Ascending aorta (tissue), 2 donors: ENCODE results near the gene AGMAT. TPM values are rescaled to one million over a fixed set of nuclear protein-coding genes. Genes with fewer than 3 reads are reported as not detected.

ENCODE experiments used
- DNase-seq, 2 donors: peaks; one replicate each; pipeline ENCODE4 v3.0.0-alpha.2; 2019; ENCODE audit warnings: low spot score in 2 of 2
- H3K27ac ChIP-seq, 2 donors: fragments of 200-600 bp; sonication (generic); one replicate each; pipeline ENCODE4 v1.5.1; 2016 to 2017; ENCODE audit warnings: mild to moderate bottlenecking in 1 of 2
- H3K27me3 ChIP-seq: fragments of 200-600 bp; sonication (generic); one replicate; pipeline ENCODE4 v1.5.1; 2017
- H3K36me3 ChIP-seq, 2 donors: fragments of 200-600 bp; sonication (generic); one replicate each; pipeline ENCODE4 v1.5.1; 2016
- H3K4me1 ChIP-seq, 2 donors: fragments of 200-600 bp; sonication (generic); one replicate each; pipeline ENCODE4 v1.5.1; 2016 to 2017; ENCODE audit warnings: mild to moderate bottlenecking in 1 of 2
- H3K4me3 ChIP-seq, 2 donors: fragments of 200-600 bp; sonication (generic); one replicate each; pipeline ENCODE4 v1.5.1; 2016 to 2017; ENCODE audit warnings: mild to moderate bottlenecking in 1 of 2
- H3K9me3 ChIP-seq, 2 donors: fragments of 200-600 bp; sonication (generic); one replicate each; pipeline ENCODE4 v1.5.1; 2016
- intact Hi-C: fragments of 100-400 bp; cut with DNase I; formaldehyde crosslinking; loops from one replicate; pipeline ENCODE4 v1.15.1; 2023
- total RNA-seq: library from RNA; depleted of rRNA; stranded (reverse); fragments of >200 nt; gene quantifications from one replicate; pipeline ENCODE4 v1.1.0, GENCODE V29; 2016
- TF ChIP-seq, protein P1 (sequence below), 3 experiments: fragments of 200-600 bp in 2 of 3; fragments of 450-650 bp in 1 of 3; sonication (generic) in 2 of 3; IDR thresholded peaks; one replicate each; pipeline ENCODE4 v1.5.1; 2016 to 2019; ENCODE audit warnings: antibody characterized with exemption in 3 of 3, mild to moderate bottlenecking in 1 of 3, moderate library complexity in 1 of 3

Gene AGMAT
- total RNA-seq, 1 donor from 2014 or later, result 1.1 TPM

DNA sequence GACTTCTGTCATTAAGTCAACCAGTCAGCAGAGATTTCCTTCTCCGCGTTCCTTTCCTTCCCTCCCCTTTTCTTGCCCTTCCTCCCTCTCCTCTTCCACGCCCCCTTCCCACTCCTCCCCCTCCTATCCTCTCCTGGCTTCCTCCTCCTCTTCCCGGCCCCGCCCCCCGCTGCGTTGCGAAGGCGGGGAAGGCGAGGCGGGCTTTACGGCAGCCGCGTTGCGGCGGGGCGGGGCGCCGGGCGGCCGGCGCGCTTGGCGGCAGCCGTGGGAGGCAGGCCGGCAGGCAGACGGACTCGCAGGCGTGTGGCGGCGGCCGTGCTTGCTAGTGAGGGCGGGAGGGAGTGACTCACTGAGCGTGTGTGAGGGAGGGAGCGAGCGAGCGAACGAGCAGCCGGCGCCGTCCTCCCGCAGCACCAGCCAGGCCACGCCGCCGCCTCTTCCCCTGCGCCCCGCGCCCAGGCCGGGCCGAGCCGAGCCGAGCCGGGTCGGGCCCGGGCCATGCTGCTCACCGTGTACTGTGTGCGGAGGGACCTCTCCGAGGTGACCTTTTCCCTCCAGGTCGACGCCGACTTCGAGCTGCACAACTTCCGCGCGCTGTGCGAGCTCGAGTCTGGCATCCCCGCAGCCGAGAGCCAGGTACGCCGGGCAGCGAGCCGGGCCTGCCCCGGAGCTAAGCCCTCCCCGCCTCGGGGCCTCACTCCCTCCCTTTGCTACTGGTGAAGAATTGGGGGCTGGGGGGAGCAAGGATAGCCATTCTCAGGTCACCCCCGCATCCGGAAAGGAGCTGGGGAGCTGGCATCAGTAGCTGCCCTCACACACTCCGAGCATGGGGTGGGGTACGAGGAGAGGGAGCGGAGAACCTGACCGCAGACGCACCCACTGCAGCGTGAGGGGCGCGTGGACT is 32.6 kb upstream of the AGMAT start, which contains the start of gene DDI2:
Gene DDI2, plus strand, starts transcription at position 286 of the 904 bp plus-strand sequence. Its CDS starts 213 bp downstream, at position 499.
- peak within 1 kb of the TSS; percentile 94 to 96 for H3K27ac ChIP-seq
- H3K9me3 ChIP-seq, result no peaks in the 10 kb centered on the region
- TF ChIP-seq, protein P1, sequence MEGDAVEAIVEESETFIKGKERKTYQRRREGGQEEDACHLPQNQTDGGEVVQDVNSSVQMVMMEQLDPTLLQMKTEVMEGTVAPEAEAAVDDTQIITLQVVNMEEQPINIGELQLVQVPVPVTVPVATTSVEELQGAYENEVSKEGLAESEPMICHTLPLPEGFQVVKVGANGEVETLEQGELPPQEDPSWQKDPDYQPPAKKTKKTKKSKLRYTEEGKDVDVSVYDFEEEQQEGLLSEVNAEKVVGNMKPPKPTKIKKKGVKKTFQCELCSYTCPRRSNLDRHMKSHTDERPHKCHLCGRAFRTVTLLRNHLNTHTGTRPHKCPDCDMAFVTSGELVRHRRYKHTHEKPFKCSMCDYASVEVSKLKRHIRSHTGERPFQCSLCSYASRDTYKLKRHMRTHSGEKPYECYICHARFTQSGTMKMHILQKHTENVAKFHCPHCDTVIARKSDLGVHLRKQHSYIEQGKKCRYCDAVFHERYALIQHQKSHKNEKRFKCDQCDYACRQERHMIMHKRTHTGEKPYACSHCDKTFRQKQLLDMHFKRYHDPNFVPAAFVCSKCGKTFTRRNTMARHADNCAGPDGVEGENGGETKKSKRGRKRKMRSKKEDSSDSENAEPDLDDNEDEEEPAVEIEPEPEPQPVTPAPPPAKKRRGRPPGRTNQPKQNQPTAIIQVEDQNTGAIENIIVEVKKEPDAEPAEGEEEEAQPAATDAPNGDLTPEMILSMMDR (IDR thresholded peaks at IDR 0.05), result no peak
- peak; percentile 89 to 98 for DNase-seq
- H3K4me1 ChIP-seq, result peaks cover 0 to 18% of the 10 kb centered on the region in 2 donors
- peak within 1 kb of the TSS; percentile 86 to 95 for H3K4me3 ChIP-seq
- H3K36me3 ChIP-seq, result no peaks in the 10 kb centered on the region
- H3K27me3 ChIP-seq, result no peaks in the 10 kb centered on the region
- intact Hi-C loops, result loop anchor here (1.0 to 5.0 kb wide), 4 partner anchors 14 to 130 kb away; partner anchors contain the start of genes DNAJC16 and PLEKHM2

DNA sequence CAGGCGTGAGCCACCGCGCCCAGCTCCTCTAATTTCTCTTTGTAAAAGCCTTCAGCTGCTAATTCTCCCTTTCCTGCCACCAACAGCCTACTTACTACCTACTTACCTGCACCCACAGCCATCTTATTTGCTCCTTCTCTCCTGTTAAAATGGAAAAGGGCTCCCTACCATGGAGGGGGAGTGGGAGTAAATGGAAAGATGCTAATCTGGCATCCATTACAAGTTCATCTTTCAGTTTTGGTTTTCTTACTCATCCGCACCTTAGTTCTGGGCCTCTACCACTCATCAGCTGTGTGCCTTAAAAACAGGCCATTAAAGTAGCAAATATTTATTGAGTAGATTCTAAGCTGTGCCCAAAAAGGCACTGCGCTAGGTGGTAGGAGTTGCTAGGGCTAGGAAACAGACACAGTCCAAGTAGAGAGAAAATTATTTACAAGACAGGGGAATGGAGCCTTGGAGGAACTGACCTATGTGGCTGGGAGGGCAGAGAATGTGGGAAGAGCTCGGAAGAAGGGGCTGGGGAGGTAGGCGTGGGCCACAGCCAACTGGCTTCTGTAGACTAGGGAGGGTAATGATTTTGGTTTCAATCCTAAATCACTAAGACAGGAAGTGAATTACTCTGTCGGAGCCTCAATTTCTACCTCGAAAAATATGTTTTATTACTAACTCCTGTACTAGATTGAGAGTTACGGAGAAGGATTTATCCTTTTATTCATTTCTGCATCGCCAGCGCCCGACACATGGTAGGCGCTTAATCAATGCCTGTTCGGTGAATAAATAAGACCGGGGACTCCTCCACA is 31.7 kb upstream of the AGMAT start:
- Histone ChIP-seq H3K9me3 (no peaks in the 10 kb centered on the region), H3K4me3 (peak overlapping the region; percentile 49 to 95), H3K27ac (peak overlapping the region; percentile 81 to 88), H3K36me3 (no peaks in the 10 kb centered on the region), H3K27me3 (no peaks in the 10 kb centered on the region), H3K4me1 (peaks cover 0 to 18% of the 10 kb centered on the region in 2 donors)
- TF ChIP-seq, protein P1 (IDR thresholded peaks at IDR 0.05), result no peak
- DNase-seq, result no peak
- intact Hi-C loops, result loop anchor here (5.0 kb wide), 3 partner anchors 66 to 131 kb away; partner anchors contain the start of genes DNAJC16 and PLEKHM2

DNA sequence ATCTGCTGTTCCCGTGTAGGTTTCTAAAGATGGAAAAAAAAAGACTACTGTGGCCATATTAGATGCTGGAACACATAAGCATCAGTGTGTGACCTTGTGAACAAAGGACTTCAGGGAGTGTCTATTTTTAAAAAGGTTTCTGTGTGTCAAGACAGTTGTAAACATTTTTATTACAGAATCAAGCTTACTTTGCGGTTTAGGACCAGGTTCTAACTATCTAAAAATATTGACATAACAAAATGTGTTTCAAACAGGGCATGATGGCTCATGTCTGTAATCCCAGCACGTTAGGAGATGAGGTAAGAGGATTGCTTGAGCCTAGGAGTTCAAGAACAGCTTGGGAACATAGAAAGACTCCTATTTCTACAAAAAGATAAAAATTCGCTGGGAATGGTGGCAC is 25.3 kb upstream of the AGMAT start:
- TF ChIP-seq, protein P1 (IDR thresholded peaks at IDR 0.05), result no peak
- intact Hi-C loops, result no loop called here
- no peak overlapping the region for H3K27ac ChIP-seq
- H3K9me3 ChIP-seq, result no peaks in the 10 kb centered on the region
- H3K4me3 ChIP-seq, result no peak overlapping the region
- H3K36me3 ChIP-seq, result no peaks in the 10 kb centered on the region
- no peaks in the 10 kb centered on the region for H3K27me3 ChIP-seq
- no peak for DNase-seq
- no peaks in the 10 kb centered on the region for H3K4me1 ChIP-seq

DNA sequence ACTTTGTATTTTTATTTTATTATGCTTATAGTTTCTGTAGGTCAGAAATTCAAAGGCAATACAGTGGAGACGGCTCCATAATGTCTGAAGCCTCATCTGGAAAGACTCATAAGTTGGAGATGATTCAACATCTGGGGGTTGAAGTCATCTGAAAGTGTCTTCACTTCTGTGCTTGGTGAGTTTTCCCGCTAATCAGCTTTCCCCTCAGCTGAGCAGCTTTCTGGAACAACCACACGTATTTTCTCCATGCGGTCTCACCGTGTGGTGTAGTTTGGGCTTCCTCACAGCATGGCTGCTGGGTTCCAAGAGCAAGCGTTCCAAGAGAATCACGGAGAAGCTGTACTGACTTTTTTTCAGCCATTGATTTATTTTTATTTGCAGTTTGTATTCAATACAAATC is 24.8 kb upstream of the AGMAT start:
- DNase-seq, result no peak
- intact Hi-C loops, result no loop called here
- Histone ChIP-seq H3K4me1 (no peaks in the 10 kb centered on the region), H3K4me3 (no peak overlapping the region), H3K36me3 (no peaks in the 10 kb centered on the region), H3K27ac (no peak overlapping the region), H3K27me3 (no peaks in the 10 kb centered on the region), H3K9me3 (no peaks in the 10 kb centered on the region)
- TF ChIP-seq, protein P1 (IDR thresholded peaks at IDR 0.05), result no peak
